Mammary epithelial cell (primary cell): ENCODE measurements around the gene MIAT.

Experiments
- EZH2 ChIP-seq: IDR thresholded peaks from 2 replicates; pipeline ENCODE4 v1.6.1; 2012; ENCODE audit warnings: low read length, inconsistent platforms, borderline replicate concordance
- TF ChIP-seq, protein P1 (sequence below), 2 donors: IDR thresholded peaks in 1 of 2; conservative IDR thresholded peaks in 1 of 2; 2 replicates each; pipeline ENCODE4 v1.5.1; 2011 to 2012; ENCODE audit warnings: inconsistent platforms in 2 of 2, low read length in 2 of 2, mild to moderate bottlenecking in 2 of 2, control low read depth in 1 of 2, low read depth in 1 of 2; ENCODE audit not compliant: insufficient read depth in 1 of 2; ENCODE audit errors: extremely low read depth in 1 of 2

DNA sequence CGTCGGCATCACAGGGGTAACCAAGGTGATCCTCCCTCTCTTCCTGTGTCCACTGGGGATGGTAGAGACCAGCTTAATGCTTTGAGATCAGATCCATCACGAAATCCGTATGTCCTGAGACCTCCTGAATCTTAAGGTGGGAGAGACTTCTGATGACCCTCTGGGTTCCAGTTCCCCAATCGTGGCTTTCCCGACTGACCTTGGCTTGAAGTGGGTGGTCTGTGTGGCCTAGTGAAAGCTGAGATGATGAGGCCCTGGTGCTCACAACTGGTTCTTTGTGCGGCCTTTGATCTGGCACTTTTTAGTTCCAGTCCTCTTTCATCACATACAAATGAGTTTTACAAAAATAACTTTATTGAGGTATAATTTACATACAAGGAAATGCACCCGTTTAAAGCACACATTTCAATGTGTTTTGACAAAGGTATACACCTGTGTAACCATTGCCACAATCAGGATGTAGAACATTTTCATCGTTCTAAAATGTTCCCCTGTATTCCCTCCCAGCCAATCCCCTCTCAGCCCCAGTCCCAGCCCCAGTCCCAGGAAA is 6.1 kb downstream of the MIAT start:
- TF ChIP-seq, protein P1, sequence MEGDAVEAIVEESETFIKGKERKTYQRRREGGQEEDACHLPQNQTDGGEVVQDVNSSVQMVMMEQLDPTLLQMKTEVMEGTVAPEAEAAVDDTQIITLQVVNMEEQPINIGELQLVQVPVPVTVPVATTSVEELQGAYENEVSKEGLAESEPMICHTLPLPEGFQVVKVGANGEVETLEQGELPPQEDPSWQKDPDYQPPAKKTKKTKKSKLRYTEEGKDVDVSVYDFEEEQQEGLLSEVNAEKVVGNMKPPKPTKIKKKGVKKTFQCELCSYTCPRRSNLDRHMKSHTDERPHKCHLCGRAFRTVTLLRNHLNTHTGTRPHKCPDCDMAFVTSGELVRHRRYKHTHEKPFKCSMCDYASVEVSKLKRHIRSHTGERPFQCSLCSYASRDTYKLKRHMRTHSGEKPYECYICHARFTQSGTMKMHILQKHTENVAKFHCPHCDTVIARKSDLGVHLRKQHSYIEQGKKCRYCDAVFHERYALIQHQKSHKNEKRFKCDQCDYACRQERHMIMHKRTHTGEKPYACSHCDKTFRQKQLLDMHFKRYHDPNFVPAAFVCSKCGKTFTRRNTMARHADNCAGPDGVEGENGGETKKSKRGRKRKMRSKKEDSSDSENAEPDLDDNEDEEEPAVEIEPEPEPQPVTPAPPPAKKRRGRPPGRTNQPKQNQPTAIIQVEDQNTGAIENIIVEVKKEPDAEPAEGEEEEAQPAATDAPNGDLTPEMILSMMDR (conservative IDR thresholded peaks at IDR 0.05 in 1 of 2, IDR thresholded peaks at IDR 0.05 in 1 of 2; ENCODE audit: extremely low read depth in 1 of 2, insufficient read depth in 1 of 2, low read depth in 1 of 2, low read length in 2 of 2), result no peak
- no peak for TF ChIP-seq EZH2
